Activated CD4-positive, alpha-beta memory T cell treated with anti-CD3 and anti-CD28 coated beads, Interleukin-2, amount 10 ng/mL, durations not matched to agents 7 days and 5 days (primary cell): Measurements from ENCODE around the gene SMU1. TPM values are rescaled to one million over a fixed set of nuclear protein-coding genes. Genes with fewer than 3 reads are reported as not detected.

Experiments
- CTCF ChIA-PET: fragments of 350-600 bp; sonication (Branson Sonifier 250); formaldehyde crosslinking; loops from one replicate; lab custom pipeline; 2021; ENCODE audit warnings: antibody characterized with exemption, inconsistent platforms; lab: Charles Lee
- POLR2A ChIA-PET: fragments of 350-600 bp; sonication (Branson Sonifier 250); formaldehyde crosslinking; loops from one replicate; lab custom pipeline; 2021; ENCODE audit warnings: antibody characterized with exemption; lab: Charles Lee
- DNase-seq: peaks from one replicate; pipeline ENCODE4 v3.0.0-alpha.2; 2020
- H3K27ac Mint-ChIP-seq: one replicate; pipeline ENCODE4 v1.8.0; 2021; ENCODE audit warnings: mild to moderate bottlenecking, mixed read lengths
- H3K27me3 Mint-ChIP-seq: one replicate; pipeline ENCODE4 v1.8.0; 2021; ENCODE audit warnings: mixed read lengths
- H3K36me3 Mint-ChIP-seq: one replicate; pipeline ENCODE4 v1.8.0; 2021; ENCODE audit warnings: low read depth, mixed read lengths
- H3K4me1 Mint-ChIP-seq: one replicate; pipeline ENCODE4 v1.8.0; 2021; ENCODE audit warnings: mixed read lengths
- H3K4me3 Mint-ChIP-seq: one replicate; pipeline ENCODE4 v1.8.0; 2021; ENCODE audit warnings: mild to moderate bottlenecking, mixed read lengths
- H3K9me3 Mint-ChIP-seq: one replicate; pipeline ENCODE4 v1.8.0; 2021; ENCODE audit warnings: mixed read lengths
- total RNA-seq, 2 experiments: library from RNA; stranded (reverse); gene quantifications; one replicate each; pipeline ENCODE4 v1.2.3, GENCODE V29; 2021

Gene SMU1
- 10 to 100 TPM; 22.5 to 22.9 TPM for total RNA-seq

GRCh38 chr9:33076046-33077004, at the start of gene SMU1:
SMU1 (minus strand) TSS chr9:33076674; CDS start chr9:33076608, 66 bp downstream.
- H3K4me1 Mint-ChIP-seq = peaks cover 54% of the 10 kb centered on the region
- H3K36me3 Mint-ChIP-seq = peaks cover 32% of the 10 kb centered on the region
- peak within 1 kb of the TSS; percentile 100 for H3K4me3 Mint-ChIP-seq
- no peaks in the 10 kb centered on the region for H3K9me3 Mint-ChIP-seq
- H3K27me3 Mint-ChIP-seq = no peaks in the 10 kb centered on the region
- peak; percentile 97 for DNase-seq
- POLR2A ChIA-PET = interaction anchor here (0.6 to 2.4 kb wide), 26 partner anchors 10 to 214 kb away, joined by 3 to 48 read pairs (median 4); partner anchors contain the start of genes APTX, B4GALT1, BAG1 and CHMP5
- H3K27ac Mint-ChIP-seq = peak within 1 kb of the TSS; percentile 99
- CTCF ChIA-PET = interaction anchor here (0.8 to 2.0 kb wide), 5 partner anchors 52 to 214 kb away, joined by 3 to 10 read pairs (median 4); partner anchors contain the start of genes DNAJA1 and NFX1

GRCh38 chr9:33125461-33125860, 49.0 kb upstream of the SMU1 start:
- Mint-ChIP-seq H3K4me3 (no peak overlapping the region), H3K4me1 (peaks cover 25% of the 10 kb centered on the region), H3K9me3 (no peaks in the 10 kb centered on the region), H3K27ac (no peak overlapping the region), H3K36me3 (peaks cover 62% of the 10 kb centered on the region), H3K27me3 (no peaks in the 10 kb centered on the region)
- DNase-seq = no peak
- ChIA-PET CTCF (interaction anchor here (1.4 kb wide), 1 partner anchor 45 kb away, joined by 5 read pairs; no protein-coding TSS in a partner anchor), POLR2A (no interaction called here)

- H3K27me3 Mint-ChIP-seq = no peaks in the 10 kb centered on the region
- ChIA-PET CTCF (interaction anchor here (1.4 kb wide), 1 partner anchor 46 kb away, joined by 5 read pairs; no protein-coding TSS in a partner anchor), POLR2A (no interaction called here)
- H3K9me3 Mint-ChIP-seq = no peaks in the 10 kb centered on the region
- no peak for DNase-seq
- H3K4me3 Mint-ChIP-seq = no peak overlapping the region
- H3K4me1 Mint-ChIP-seq = peaks cover 24% of the 10 kb centered on the region
- peaks cover 62% of the 10 kb centered on the region for H3K36me3 Mint-ChIP-seq
- peak overlapping the region; percentile 2 for H3K27ac Mint-ChIP-seq
Observed at GRCh38 chr9:33124751-33125381, 48.4 kb upstream of the SMU1 start.

GRCh38 chr9:33124046-33124445, 47.6 kb upstream of the SMU1 start:
- Mint-ChIP-seq H3K9me3 (no peaks in the 10 kb centered on the region), H3K27ac (no peak overlapping the region), H3K36me3 (peaks cover 60% of the 10 kb centered on the region), H3K27me3 (no peaks in the 10 kb centered on the region), H3K4me1 (peaks cover 22% of the 10 kb centered on the region), H3K4me3 (no peak overlapping the region)
- ChIA-PET POLR2A (no interaction called here), CTCF (no interaction called here)
- no peak for DNase-seq

- no peak overlapping the region for H3K27ac Mint-ChIP-seq
- POLR2A ChIA-PET = no interaction called here
- CTCF ChIA-PET = no interaction called here
- H3K4me1 Mint-ChIP-seq = peaks cover 23% of the 10 kb centered on the region
- no peak overlapping the region for H3K4me3 Mint-ChIP-seq
- H3K36me3 Mint-ChIP-seq = peaks cover 59% of the 10 kb centered on the region
- DNase-seq = no peak
- no peaks in the 10 kb centered on the region for H3K27me3 Mint-ChIP-seq
- no peaks in the 10 kb centered on the region for H3K9me3 Mint-ChIP-seq
Observed at GRCh38 chr9:33123407-33124031, 47.0 kb upstream of the SMU1 start.

DNA sequence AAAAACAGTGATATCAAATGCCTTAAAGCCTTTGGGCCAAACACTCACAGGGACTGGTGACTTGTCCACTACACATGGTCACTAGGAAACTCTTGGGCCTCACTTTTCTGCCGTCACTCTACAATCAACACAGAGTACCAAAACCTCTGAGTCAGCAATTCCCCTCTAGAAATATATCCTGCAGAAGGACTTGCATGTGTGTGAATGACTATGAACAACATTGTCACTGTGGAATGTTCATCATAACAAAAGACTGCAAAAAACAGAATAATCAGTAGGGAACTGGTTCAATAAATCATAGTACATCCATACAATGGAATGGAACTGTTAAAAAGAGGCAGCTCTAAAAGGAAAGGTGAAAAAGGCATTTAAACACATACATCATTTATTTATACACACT, 44.1 kb upstream of the SMU1 start:
- peaks cover 41% of the 10 kb centered on the region for H3K4me1 Mint-ChIP-seq
- peaks cover 39% of the 10 kb centered on the region for H3K36me3 Mint-ChIP-seq
- no peak overlapping the region for H3K27ac Mint-ChIP-seq
- CTCF ChIA-PET = no interaction called here
- POLR2A ChIA-PET = interaction anchor here (0.7 to 1.5 kb wide), 2 partner anchors 10 to 22 kb away, joined by 3 read pairs; no protein-coding TSS in a partner anchor
- no peaks in the 10 kb centered on the region for H3K9me3 Mint-ChIP-seq
- DNase-seq = no peak
- no peaks in the 10 kb centered on the region for H3K27me3 Mint-ChIP-seq
- H3K4me3 Mint-ChIP-seq = no peak overlapping the region

DNA sequence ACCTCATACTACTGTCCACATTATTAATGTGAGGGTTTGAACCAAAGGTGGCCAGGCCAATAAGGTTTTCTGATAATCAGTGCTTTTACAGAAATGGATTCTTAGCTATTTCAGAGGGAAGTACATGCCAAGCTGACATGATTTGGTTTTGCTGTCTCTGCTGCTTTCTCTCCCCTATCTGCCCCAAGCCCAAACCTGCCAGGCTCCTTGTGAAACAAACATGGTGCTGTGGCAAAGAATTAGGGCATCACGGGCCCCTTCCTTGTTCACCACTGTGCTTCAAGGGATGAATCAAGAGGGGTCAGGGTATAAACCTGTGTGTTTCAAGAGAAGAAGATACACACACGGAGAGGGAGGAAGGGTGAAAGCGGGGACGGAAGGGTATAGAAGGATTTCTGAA, 41.3 kb upstream of the SMU1 start:
- H3K27me3 Mint-ChIP-seq = no peaks in the 10 kb centered on the region
- ChIA-PET CTCF (interaction anchor here (0.8 to 1.1 kb wide), 2 partner anchors 9 to 108 kb away, joined by 3 read pairs; no protein-coding TSS in a partner anchor), POLR2A (interaction anchor here (0.8 to 2.4 kb wide), 3 partner anchors 13 to 50 kb away, joined by 3 to 11 read pairs (median 4); partner anchors contain the start of gene B4GALT1)
- DNase-seq = no peak
- peaks cover 43% of the 10 kb centered on the region for H3K4me1 Mint-ChIP-seq
- H3K36me3 Mint-ChIP-seq = peaks cover 51% of the 10 kb centered on the region
- H3K4me3 Mint-ChIP-seq = no peak overlapping the region
- no peaks in the 10 kb centered on the region for H3K9me3 Mint-ChIP-seq
- peak overlapping the region; percentile 47 for H3K27ac Mint-ChIP-seq

GRCh38 chr9:33117306-33117705, 40.8 kb upstream of the SMU1 start:
- H3K27ac Mint-ChIP-seq = peak overlapping the region; percentile 83
- H3K27me3 Mint-ChIP-seq = no peaks in the 10 kb centered on the region
- CTCF ChIA-PET = interaction anchor here (0.8 to 1.1 kb wide), 2 partner anchors 8 to 109 kb away, joined by 3 read pairs; no protein-coding TSS in a partner anchor
- peaks cover 55% of the 10 kb centered on the region for H3K36me3 Mint-ChIP-seq
- no peaks in the 10 kb centered on the region for H3K9me3 Mint-ChIP-seq
- DNase-seq = no peak
- peaks cover 43% of the 10 kb centered on the region for H3K4me1 Mint-ChIP-seq
- H3K4me3 Mint-ChIP-seq = peak overlapping the region; percentile 30
- POLR2A ChIA-PET = interaction anchor here (0.6 to 2.4 kb wide), 5 partner anchors 13 to 50 kb away, joined by 3 to 11 read pairs (median 3); partner anchors contain the start of gene B4GALT1

GRCh38 chr9:33116860-33117259, 40.4 kb upstream of the SMU1 start:
- H3K4me3 Mint-ChIP-seq = no peak overlapping the region

GRCh38 chr9:33114746-33115145, 38.3 kb upstream of the SMU1 start:
- ChIA-PET POLR2A (no interaction called here), CTCF (no interaction called here)
- peaks cover 44% of the 10 kb centered on the region for H3K36me3 Mint-ChIP-seq
- no peak overlapping the region for H3K4me3 Mint-ChIP-seq
- no peak overlapping the region for H3K27ac Mint-ChIP-seq
- peaks cover 31% of the 10 kb centered on the region for H3K4me1 Mint-ChIP-seq
- no peaks in the 10 kb centered on the region for H3K9me3 Mint-ChIP-seq
- no peaks in the 10 kb centered on the region for H3K27me3 Mint-ChIP-seq
- DNase-seq = no peak

More at GRCh38 chr9:33116860-33117259, 40.4 kb upstream of the SMU1 start:
- ChIA-PET CTCF (interaction anchor here (0.8 kb wide), 1 partner anchor 8 kb away, joined by 3 read pairs; no protein-coding TSS in a partner anchor), POLR2A (interaction anchor here (0.6 to 2.4 kb wide), 5 partner anchors 14 to 51 kb away, joined by 3 to 11 read pairs (median 3); partner anchors contain the start of gene B4GALT1)
- Mint-ChIP-seq H3K27ac (peak overlapping the region; percentile 83), H3K4me1 (peaks cover 41% of the 10 kb centered on the region), H3K36me3 (peaks cover 56% of the 10 kb centered on the region), H3K9me3 (no peaks in the 10 kb centered on the region), H3K27me3 (no peaks in the 10 kb centered on the region)
- DNase-seq = no peak

GRCh38 chr9:33113799-33114547, 37.5 kb upstream of the SMU1 start:
- no peak overlapping the region for H3K27ac Mint-ChIP-seq
- H3K9me3 Mint-ChIP-seq = no peaks in the 10 kb centered on the region
- no peak overlapping the region for H3K4me3 Mint-ChIP-seq
- POLR2A ChIA-PET = no interaction called here
- H3K27me3 Mint-ChIP-seq = no peaks in the 10 kb centered on the region
- peaks cover 28% of the 10 kb centered on the region for H3K4me1 Mint-ChIP-seq
- CTCF ChIA-PET = no interaction called here
- DNase-seq = no peak
- peaks cover 43% of the 10 kb centered on the region for H3K36me3 Mint-ChIP-seq

- H3K36me3 Mint-ChIP-seq = peaks cover 39% of the 10 kb centered on the region
- H3K27ac Mint-ChIP-seq = no peak overlapping the region
- peaks cover 15% of the 10 kb centered on the region for H3K4me1 Mint-ChIP-seq
- H3K9me3 Mint-ChIP-seq = no peaks in the 10 kb centered on the region
- ChIA-PET CTCF (no interaction called here), POLR2A (no interaction called here)
- H3K4me3 Mint-ChIP-seq = no peak overlapping the region
- H3K27me3 Mint-ChIP-seq = no peaks in the 10 kb centered on the region
- DNase-seq = no peak
Observed at GRCh38 chr9:33112094-33112493, 35.6 kb upstream of the SMU1 start.
